Measurements from ENCODE around the gene RPL26.

- TF ChIP-seq CTCF (IDR thresholded peaks at IDR 0.05; ENCODE audit: low read depth, low read length) (no peak), EZH2phosphoT487 (IDR thresholded peaks at IDR 0.05; ENCODE audit: low read depth) (no peak)
These were observed 23.2 kb upstream of the RPL26 start for GRCh38 chr17:8406174-8406573.

All from OCI-LY3 (cell line).